ENCODE data around the gene CEP152.

- TF ChIP-seq POLR2A (IDR thresholded peaks at IDR 0.05; ENCODE audit: low read length) = no peak
- TF ChIP-seq GATA1 (IDR thresholded peaks at IDR 0.05; ENCODE audit: low read depth, low read length) = no peak
Observed at GRCh38 chr15:48828906-48829305, 18.0 kb upstream of the CEP152 start.

All from erythroblast (primary cell).